ENCODE data around the gene TMPRSS11B.
"Not testable (repeated sequence)": the region's sequence is repeated elsewhere in the genome, so short reads cannot be mapped to it uniquely, and the experiment has no call there.

TMPRSS11B gene

DNA sequence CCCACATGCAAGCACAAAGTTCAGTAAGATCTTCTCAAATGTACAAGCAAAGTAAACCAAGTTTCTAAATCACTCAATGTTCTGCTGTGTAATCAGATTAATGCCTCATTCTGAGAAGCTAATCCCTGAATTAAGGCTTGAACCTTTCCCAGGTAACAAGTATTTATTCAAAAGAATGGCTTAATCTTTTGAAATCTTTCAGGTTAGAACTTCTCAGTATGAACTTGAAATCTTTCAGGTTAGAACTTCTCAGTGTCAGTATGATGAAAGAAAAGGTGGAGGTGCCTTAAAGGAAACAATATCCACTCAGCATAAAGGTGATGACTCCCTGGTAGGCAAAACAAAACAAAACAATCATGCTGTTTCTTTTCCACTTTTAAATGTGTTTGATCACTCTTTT lies 29.0 kb downstream of the TMPRSS11B start:
- no peak for DNase-seq

GRCh38 chr4:68209003-68209402 lies 36.5 kb downstream of the TMPRSS11B start:
- DNase-seq = no peak

DNA sequence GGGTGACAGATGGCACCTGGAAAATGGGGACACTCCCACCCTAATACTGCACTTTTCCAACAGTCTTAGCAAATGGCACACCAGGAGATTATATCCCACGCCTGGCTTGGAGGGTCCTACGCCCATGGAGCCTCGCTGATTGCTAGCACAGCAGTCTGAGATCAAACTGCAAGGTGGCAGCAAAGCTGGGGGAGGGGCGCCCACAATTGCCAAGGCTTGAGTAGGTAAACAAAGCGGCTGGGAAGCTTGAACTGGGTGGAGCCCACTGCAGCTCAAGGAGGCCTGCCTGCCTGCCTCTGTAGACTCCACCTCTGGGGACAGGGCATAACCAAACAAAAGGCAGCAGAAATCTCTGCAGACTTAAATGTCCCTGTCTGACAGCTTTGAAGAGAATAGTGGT lies 51.2 kb downstream of the TMPRSS11B start:
- DNase-seq = not testable (repeated sequence)

GRCh38 chr4:68193194-68193593 lies 52.3 kb downstream of the TMPRSS11B start:
- no peak for DNase-seq

DNA sequence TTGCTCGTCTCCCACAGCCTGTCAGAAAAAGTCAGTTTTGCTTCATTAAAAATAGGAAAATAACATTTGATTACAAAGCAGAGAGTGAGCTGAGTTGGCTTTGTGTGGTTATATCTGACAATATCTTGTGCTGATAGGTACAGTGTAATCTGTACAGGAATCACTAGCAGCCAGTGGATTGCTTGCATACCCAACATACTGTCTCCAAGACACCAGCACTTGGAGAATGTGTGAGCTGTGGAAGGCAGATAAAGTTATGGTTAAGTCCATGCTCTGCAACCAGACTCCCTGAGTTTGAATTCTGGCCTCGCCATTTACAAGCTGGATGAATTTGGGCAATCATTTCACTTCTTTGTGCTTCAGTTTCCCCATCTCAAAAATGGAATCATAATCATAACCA lies 58.3 kb downstream of the TMPRSS11B start:
- no peak for DNase-seq

DNA sequence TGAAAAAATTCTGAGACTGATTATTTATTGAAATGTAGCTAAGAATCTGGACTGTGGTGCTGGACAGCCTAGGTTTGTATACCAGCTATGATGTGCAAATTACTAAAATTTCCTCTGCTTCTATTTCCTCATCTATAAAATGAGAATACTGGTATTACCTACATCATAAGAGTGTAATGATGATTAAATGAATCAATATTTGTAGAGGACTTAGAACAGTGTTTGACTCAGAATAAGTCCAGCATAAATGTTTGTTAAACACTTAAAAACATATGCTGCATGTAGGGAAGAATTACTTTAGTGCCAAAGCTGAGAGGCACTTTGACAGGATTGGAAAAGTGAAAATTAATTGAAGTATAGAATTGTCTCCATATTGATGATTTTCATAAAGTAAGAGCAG lies 60.6 kb downstream of the TMPRSS11B start:
- DNase-seq = no peak

GRCh38 chr4:68183417-68183816 lies 62.1 kb downstream of the TMPRSS11B start:
- no peak for DNase-seq

GRCh38 chr4:68182382-68182820 lies 63.1 kb downstream of the TMPRSS11B start:
- DNase-seq = no peak

DNA sequence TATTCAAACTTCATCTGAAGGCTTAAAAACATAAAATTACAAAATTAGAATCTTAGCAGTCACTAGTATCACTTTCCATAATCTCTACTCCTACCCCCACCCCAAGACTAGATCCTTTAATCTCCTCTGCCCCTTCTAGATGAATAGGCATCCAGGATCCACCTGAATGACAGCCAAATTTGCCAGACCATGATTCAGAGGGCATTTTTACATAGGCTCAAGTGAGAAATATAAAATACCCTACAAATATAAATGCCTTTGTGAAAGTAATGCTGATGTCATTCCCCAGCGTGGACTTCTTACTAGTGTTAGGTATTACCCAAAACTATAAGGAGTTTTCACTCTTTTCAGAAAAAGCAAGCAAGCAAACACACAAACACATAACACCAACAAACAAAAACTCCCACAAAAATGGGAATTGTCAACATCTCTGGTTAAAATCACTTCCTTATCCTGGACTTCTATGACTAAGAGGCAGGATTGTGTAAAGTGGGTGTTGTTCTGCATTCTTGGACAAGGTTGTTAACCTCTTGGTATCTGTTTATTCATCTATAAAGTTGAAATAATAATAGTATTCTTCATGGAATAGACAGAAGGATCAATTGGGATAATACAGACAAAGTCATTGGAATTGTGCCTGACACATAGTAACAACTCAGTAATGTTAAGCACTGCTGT lies 64.5 kb downstream of the TMPRSS11B start:
- DNase-seq = no peak

- no peak for DNase-seq
Observed at GRCh38 chr4:68176904-68177303, 68.6 kb downstream of the TMPRSS11B start.

Data from activated CD4-positive, alpha-beta T cell treated with anti-CD3 and anti-CD28 coated beads, Interleukin-2, Interleukin-6, amounts not matched to agents 100 ng/mL and 50 ng/mL, durations not matched to agents 16 hours and 8 hours (primary cell).